ENCODE results near the gene CAPN5.
A peak's percentile ranks its signal among the peaks of the same experiment; 100 is the strongest.

CAPN5 gene

GRCh38 chr11:77106321-77106720 is 39.5 kb downstream of the CAPN5 start:
- no peak for DNase-seq (ENCODE audit: low spot score)
- TF ChIP-seq, protein P1, sequence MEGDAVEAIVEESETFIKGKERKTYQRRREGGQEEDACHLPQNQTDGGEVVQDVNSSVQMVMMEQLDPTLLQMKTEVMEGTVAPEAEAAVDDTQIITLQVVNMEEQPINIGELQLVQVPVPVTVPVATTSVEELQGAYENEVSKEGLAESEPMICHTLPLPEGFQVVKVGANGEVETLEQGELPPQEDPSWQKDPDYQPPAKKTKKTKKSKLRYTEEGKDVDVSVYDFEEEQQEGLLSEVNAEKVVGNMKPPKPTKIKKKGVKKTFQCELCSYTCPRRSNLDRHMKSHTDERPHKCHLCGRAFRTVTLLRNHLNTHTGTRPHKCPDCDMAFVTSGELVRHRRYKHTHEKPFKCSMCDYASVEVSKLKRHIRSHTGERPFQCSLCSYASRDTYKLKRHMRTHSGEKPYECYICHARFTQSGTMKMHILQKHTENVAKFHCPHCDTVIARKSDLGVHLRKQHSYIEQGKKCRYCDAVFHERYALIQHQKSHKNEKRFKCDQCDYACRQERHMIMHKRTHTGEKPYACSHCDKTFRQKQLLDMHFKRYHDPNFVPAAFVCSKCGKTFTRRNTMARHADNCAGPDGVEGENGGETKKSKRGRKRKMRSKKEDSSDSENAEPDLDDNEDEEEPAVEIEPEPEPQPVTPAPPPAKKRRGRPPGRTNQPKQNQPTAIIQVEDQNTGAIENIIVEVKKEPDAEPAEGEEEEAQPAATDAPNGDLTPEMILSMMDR (IDR thresholded peaks at IDR 0.05) = no peak
- H3K27ac ChIP-seq = no peak overlapping the region

DNA sequence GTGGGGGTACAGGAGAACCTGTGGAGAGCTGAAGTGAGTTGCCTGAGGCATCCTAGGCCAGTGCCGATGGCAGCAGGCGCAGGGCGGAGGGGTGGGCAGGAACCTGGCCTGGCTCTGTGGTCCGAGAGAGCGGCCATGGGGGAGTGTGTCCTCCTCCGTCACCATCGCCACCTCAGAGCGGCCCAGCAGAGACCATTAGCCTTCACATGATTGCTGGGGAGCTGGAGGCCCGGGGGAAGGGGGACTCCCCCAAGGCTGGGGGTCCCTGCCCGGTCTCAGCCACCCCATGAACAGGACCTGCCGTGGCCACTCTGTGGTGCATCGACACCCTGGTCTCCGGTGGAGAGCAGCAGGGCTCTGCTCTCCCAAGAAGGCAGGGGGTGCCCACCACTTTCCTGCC is 40.0 kb downstream of the CAPN5 start:
- TF ChIP-seq, protein P1 (IDR thresholded peaks at IDR 0.05) = no peak
- Histone ChIP-seq H3K4me3 (no peak overlapping the region), H3K27ac (no peak overlapping the region)
- DNase-seq (ENCODE audit: low spot score) = no peak

More at GRCh38 chr11:77106321-77106720, 39.5 kb downstream of the CAPN5 start:
- H3K4me3 ChIP-seq = no peak overlapping the region

DNA sequence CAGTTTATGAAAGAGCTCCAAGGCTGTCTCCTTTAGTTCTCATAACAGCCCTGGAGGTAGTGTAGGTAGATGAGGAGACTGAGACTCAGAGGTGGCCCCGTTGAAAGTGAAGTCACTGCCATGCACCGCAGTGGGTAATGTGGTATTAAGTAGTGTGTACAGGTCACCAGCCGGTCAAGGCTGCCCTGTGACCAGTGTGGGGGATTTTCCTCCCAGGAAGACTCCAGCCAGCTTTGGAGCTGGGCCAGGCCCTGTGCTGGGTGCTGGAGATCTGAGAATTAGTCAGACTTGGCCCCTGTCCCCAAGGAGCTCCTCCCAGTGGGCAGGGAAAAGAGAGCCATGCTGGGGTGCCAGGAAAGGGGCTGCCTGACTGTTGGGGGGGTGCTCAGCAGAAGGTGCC is 41.2 kb downstream of the CAPN5 start:
- no peak for DNase-seq (ENCODE audit: low spot score)
- Histone ChIP-seq H3K4me3 (no peak overlapping the region), H3K27ac (peak overlapping the region in 1 of 2 donors; percentile 41)
- TF ChIP-seq, protein P1 (IDR thresholded peaks at IDR 0.05) = no peak

- no peak for DNase-seq (ENCODE audit: low spot score)
- Histone ChIP-seq H3K4me3 (no peak overlapping the region), H3K27ac (peak overlapping the region in 1 of 2 donors; percentile 41)
- TF ChIP-seq, protein P1 (IDR thresholded peaks at IDR 0.05) = no peak
These were observed 41.7 kb downstream of the CAPN5 start for GRCh38 chr11:77108436-77108835.

DNA sequence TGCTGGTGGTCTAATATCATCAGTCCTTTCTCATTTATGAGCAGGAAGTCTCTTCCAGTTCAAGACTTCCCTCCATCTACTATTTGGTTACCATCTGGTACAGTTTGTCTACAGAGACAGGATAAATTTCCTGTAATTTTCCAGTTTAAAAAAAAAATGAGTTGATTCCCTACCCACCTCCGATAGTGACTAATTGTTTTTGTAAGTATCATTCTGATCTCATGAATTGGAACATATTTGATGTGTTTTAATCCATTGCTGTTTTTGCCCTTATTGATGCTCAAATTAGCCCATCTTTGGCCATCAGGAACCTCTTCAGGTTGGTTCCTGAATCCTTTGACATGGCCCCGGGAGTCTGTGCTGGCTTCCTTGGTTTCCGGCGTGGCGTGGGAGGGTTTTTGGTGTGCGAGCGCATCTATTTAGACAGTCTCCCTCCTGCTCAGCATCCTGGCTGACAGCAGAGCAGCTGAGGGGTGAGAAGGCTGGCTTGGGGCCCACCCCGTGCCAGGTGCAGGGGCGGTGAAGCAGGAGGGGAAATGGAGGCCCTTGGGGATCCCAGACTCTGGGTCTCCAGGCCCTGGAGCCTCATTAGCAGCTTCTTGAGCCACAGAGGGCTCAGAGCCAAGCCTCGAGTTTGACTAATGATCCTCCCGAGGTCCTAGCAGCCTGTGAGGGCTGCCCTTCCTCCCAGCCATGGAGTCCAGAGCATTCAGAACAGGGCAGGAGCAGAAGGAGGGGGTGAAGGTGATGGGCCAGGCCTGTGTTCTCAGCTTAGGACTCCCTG is 42.7 kb downstream of the CAPN5 start:
- TF ChIP-seq, protein P1 (IDR thresholded peaks at IDR 0.05) = no peak
- Histone ChIP-seq H3K4me3 (no peak overlapping the region), H3K27ac (peak overlapping the region in 1 of 2 donors; percentile 48)
- DNase-seq (ENCODE audit: low spot score) = no peak

DNA sequence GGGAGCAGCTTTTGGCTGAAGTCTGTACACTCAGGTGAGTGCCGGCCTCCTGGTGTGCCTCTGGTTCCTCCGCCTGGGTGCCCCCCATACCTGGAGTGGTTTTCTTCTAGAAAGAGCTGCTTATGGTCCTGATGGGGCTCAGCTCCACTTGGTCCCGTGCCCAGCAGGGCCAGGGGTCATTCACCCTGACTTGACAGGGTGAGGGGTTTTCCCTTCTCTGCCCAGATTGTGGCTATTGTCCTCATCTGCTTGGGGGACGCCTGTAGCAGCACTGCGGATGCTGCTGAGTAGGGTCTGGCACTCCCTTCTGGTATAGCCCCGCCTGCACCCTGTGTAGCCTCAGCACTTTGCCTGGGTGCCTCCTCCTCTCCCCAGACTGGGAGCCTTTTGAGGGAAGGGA is 44.1 kb downstream of the CAPN5 start:
- no peak overlapping the region for H3K4me3 ChIP-seq
- H3K27ac ChIP-seq = no peak overlapping the region
- DNase-seq (ENCODE audit: low spot score) = no peak
- TF ChIP-seq, protein P1 (IDR thresholded peaks at IDR 0.05) = no peak

DNA sequence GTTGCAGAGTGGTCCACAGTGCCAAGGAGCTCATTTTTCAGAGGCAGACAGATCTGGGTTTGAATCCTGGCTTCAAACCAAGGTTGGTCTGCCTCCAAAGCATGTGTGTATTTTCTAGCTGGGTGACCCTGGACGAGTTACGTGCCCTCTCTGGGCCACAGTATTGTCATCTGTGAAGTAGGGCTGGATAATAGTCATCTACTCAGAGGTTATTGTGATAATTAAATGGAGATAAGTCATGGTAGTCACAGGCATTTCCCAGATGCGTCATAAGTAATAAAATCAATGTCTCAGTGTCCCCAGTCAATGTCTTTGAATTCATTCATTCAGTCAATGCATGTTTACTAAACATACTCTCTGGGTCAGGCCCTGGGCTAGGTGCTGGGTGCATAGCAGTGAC is 44.5 kb downstream of the CAPN5 start:
- no peak for DNase-seq (ENCODE audit: low spot score)
- Histone ChIP-seq H3K27ac (no peak overlapping the region), H3K4me3 (no peak overlapping the region)
- TF ChIP-seq, protein P1 (IDR thresholded peaks at IDR 0.05) = no peak
